Astrocyte (in vitro differentiated cells and primary cell): ENCODE results near the gene HDAC3.

Experiments
- EZH2 ChIP-seq: IDR thresholded peaks from 2 replicates; pipeline ENCODE4 v1.6.1; 2012; ENCODE audit warnings: mild to moderate bottlenecking, low read length, inconsistent platforms; ENCODE audit not compliant: insufficient read depth
- TF ChIP-seq, protein P1 (sequence below): IDR thresholded peaks from 2 replicates; pipeline ENCODE4 v1.5.1; 2011; ENCODE audit warnings: low read depth, mild to moderate bottlenecking, inconsistent platforms, low read length, moderate library complexity; ENCODE audit not compliant: insufficient read depth

DNA sequence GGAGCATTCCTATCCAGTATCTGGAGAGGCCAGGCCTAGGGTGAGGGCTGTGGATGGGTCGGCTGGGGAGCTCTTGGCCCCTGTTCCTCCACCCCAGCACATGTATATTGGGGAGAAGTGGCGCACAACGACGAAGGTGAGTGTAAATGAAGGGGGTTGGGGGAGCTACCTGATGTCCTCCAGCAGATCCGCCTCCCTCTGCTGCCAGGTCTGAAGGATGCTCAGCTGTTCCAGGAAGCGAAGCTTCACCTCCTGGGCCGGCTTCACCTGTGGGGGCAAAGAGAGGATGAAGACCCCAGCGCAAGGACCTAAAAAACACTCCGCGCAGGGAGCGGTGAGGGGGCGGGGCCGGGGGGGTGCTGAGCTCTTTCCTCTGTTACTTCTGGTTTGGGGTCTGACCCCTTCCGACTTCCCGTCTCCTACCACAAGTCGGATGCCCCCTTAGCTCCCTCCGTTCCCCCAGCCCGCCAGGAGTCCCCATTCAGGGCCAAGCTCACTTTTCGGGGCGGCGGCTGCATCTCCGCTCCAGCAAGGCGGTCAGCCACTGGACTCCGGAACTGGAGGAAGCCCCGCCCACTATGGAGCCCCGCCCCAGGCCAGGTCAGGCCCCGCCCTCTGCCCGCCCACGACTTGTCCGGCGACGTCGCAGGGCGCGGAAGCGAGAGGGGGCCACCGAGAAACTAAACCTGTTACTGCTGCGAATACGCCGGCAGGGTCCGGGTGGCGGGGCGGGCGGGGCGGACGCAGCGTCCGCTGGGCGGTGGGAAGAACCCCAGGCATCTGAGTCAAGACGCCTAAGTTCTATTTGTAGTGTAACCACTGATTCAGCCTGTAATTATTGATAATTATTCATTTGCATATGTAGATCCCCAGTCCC, 14.4 kb upstream of the HDAC3 start, which contains the start of gene FCHSD1:
- TF ChIP-seq EZH2, result no peak
- TF ChIP-seq, protein P1, sequence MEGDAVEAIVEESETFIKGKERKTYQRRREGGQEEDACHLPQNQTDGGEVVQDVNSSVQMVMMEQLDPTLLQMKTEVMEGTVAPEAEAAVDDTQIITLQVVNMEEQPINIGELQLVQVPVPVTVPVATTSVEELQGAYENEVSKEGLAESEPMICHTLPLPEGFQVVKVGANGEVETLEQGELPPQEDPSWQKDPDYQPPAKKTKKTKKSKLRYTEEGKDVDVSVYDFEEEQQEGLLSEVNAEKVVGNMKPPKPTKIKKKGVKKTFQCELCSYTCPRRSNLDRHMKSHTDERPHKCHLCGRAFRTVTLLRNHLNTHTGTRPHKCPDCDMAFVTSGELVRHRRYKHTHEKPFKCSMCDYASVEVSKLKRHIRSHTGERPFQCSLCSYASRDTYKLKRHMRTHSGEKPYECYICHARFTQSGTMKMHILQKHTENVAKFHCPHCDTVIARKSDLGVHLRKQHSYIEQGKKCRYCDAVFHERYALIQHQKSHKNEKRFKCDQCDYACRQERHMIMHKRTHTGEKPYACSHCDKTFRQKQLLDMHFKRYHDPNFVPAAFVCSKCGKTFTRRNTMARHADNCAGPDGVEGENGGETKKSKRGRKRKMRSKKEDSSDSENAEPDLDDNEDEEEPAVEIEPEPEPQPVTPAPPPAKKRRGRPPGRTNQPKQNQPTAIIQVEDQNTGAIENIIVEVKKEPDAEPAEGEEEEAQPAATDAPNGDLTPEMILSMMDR, result no peak
